ENCODE results near the gene TIMP2.
"Not testable (repeated sequence)": the region's sequence is repeated elsewhere in the genome, so short reads cannot be mapped to it uniquely, and the experiment has no call there.

Gene TIMP2

DNA sequence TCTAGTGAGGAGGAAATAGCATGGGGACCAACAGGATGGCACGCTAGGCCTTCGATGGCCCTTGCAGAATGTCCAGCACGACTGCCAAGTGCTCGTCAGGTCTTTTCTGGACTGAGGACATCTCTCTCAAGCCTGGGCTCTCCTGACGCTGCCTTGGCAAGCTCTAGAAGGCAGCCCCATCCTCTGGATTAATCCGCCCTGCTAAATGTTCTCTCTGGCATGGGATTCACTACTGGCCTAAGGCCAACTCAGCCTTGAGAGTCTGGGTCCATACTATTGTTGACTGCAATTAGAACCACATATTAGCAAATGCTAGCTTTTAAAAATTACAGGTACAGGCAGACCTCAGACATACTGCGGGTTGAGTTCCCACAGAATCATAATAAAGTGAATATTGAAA, 19.6 kb downstream of the TIMP2 start:
- no peak for DNase-seq (ENCODE audit: low read depth in 2 of 2)

GRCh38 chr17:78905116-78905515, 20.1 kb downstream of the TIMP2 start:
- no peak for DNase-seq (ENCODE audit: low read depth in 2 of 2)

GRCh38 chr17:78904371-78904770, 20.8 kb downstream of the TIMP2 start:
- DNase-seq (ENCODE audit: low read depth in 2 of 2) = no peak

GRCh38 chr17:78903101-78903779, 21.9 kb downstream of the TIMP2 start, which contains the start of gene CEP295NL:
TSS of gene CEP295NL (minus strand) at chr17:78903201. CDS start at chr17:78901828, 1,373 bp downstream.
- DNase-seq (ENCODE audit: low read depth in 2 of 2) = peak in 1 of 2 donors; percentile 19

DNA sequence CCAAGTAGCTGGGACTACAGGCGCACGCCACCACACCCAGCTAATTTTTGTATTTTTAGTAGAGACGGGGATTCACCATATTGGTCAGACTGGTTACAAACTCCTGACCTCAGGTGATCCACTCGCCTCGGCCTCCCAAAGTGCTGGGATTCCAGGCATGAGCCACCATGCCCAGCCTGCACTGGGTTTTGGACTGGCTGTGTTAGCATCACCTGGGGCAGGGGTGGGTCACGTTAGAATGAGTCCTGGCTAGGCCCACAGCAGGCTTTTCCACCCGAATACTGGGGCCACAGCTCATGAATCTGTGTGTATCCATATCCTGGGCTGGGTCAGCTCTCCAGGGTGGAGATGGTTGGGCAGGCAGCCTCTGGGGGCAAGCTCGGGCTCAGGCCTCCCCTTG, 23.0 kb downstream of the TIMP2 start:
- not testable (repeated sequence) for DNase-seq (ENCODE audit: low read depth in 2 of 2)

- no peak for DNase-seq (ENCODE audit: low read depth in 2 of 2)
Measured at GRCh38 chr17:78901806-78902205, 23.4 kb downstream of the TIMP2 start.

DNA sequence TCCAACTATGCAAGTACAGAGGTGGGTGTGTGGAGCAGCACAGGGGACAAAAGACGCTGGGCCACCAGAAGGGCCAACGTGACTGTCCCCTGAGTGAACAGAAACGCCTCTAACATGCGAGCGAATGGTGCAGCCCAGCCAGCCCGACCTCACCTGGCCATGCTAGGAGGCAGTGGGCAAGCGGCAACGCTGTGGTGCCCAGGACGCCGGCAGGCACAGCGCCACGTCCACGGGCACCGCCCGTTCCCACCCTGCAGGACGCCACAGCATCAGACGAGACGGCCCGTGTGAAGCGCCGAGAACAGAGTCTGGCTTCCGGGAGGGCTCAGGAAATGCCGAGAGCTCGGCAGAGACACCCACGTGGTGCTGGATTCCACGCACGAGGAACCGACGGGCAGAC, 24.4 kb downstream of the TIMP2 start:
- no peak for DNase-seq (ENCODE audit: low read depth in 2 of 2)

- no peak for DNase-seq (ENCODE audit: low read depth in 2 of 2)
Measured at GRCh38 chr17:78899361-78900260, 25.6 kb downstream of the TIMP2 start.

DNA sequence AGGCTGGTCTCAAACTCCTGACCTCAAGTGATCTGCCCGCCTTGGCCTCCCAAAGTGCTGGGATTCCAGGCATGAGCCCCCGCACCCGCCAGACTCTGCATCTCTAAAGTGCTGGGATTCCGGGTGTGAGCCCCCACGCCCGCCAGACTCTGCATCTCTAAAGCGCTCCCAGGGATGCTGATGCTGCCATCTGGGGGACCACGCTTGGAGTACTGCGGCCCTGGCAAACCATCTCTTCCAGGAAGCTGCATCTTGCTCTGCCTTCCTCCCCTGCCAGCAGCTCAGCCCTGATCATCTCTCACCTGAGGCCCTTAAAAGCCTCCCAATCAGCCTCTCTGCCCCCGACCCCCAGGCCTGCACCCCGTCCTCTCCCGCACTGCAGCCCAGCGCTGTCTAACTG, 26.2 kb downstream of the TIMP2 start:
- DNase-seq (ENCODE audit: low read depth in 2 of 2) = no peak

GRCh38 chr17:78898075-78898836, 26.9 kb downstream of the TIMP2 start:
- DNase-seq (ENCODE audit: low read depth in 2 of 2) = no peak

DNA sequence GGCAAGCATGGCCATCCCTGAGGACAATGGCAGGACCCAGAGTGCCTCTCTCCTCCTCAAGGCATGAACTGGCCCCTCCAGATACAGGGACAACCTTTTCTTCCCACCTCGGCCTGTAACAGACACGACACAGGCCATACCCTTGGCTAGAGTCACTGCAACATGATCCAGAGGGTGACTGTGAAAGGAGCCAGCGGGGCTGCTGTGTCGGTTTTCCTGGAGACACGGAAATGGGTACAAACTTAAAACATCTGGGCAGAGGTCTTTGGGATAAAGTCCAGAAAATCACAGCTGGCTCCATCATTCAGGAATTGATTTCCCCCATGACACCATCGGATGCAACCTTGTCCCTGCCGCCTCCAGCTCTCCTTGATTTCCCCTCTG, 27.5 kb downstream of the TIMP2 start:
- no peak for DNase-seq (ENCODE audit: low read depth in 2 of 2)

DNA sequence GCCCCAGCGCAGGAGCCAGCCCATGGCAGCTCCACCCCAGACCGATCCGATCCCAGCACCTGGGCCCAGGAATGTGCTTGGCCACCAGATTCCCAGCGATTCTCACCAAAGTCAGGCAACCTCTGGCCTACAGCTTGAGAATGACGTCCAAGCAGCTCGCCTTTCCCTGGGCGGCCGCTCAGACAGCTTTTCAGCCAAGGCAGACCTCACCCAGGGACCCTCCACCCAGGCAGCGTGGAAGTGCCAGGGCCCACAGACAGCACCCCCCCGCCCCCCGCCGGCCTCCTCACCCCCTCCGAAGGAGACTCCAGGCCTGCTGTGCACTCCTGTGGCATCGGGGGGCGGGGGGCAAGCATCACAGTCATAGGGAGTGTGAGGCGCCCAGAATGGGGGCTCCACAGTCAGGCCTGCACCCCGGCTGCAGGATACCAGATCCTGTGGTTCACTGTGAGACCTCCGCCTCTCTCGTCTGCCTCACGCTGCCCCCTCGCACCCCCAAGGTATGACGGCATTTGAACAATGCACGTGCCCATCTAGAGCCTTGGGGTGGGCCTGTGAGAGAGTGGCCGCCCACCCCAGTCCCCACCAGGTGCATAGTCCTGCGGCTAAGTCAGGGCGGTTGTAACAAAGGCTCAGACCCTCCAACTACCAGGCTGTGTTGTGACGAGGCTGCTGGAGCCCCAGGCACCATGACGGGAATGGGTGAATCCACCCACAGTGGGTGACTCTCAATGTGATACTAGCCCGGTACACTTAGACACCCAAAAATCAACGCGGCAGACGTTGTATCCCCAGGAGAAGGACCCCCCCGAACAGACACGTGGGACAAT, 28.1 kb downstream of the TIMP2 start:
- DNase-seq (ENCODE audit: low read depth in 2 of 2) = no peak

- no peak for DNase-seq (ENCODE audit: low read depth in 2 of 2)
Measured at GRCh38 chr17:78896091-78896833, 28.9 kb downstream of the TIMP2 start.

GRCh38 chr17:78895322-78895721, 29.9 kb downstream of the TIMP2 start:
- DNase-seq (ENCODE audit: low read depth in 2 of 2) = no peak

- no peak for DNase-seq (ENCODE audit: low read depth in 2 of 2)
Measured at GRCh38 chr17:78893684-78894083, 31.5 kb downstream of the TIMP2 start.

DNA sequence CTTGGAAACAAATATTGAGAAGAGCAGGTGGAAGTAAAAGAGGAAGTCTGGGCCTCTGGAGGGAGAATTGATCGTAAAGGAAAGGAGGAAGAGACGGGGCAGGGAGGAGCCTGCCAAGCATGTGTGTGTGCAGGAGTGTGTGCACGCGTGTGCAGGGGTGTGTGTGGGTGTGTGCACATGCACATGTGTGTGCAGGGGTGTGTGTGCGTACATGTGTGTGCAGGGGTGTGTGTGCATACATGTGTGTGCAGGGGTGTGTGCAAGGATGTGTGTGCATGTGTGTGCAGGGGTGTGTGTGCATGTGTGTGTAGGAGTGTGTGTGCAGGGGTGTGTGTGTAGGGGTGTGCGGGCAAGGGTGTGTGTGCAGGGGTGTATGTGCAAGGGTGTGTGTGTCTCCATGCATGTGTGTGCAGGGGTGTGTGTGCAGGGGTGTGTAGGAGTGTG, 32.2 kb downstream of the TIMP2 start:
- no peak for DNase-seq (ENCODE audit: low read depth in 2 of 2)

DNA sequence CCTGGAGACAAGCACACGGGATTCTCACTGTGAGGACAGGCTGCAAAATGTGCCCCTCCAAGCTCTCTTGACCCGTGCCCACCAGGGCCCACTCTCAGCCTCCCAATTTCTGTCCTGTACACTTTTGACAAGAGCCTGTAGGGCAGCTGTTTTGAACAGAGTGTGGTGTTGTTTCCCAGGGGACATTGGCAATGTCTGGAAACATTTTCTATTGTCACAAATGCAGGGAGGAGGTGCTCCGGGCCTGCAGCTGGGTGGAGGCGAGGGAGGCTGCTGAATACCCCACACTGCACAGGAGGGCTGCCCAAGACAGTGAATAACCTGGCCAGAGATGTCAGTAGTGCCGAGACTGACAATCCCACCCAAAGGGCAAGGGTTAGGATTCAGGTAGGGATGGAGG, 32.7 kb downstream of the TIMP2 start:
- DNase-seq (ENCODE audit: low read depth in 2 of 2) = no peak

DNA sequence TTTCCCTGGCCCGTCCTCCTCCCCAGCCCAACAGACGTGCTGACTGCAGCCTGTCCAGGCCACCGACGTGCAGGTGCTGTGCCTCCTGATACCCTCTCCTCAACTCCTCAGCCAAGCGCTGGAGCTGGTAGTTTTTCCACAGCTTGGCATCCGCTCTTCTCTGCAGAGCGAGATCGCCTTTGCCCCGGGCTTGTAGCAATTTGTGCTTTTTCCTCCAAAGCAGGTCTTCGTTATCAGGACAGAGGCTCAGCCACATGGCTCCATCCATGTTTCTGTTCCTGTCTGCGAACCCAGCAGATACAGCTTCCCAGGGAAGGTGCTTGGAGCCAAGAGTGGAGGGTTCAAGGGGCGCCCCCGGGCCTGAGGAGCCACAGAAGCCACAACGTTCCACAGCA, 33.1 kb downstream of the TIMP2 start:
- DNase-seq (ENCODE audit: low read depth in 2 of 2) = no peak

GRCh38 chr17:78891406-78892061, 33.7 kb downstream of the TIMP2 start:
- no peak for DNase-seq (ENCODE audit: low read depth in 2 of 2)

DNA sequence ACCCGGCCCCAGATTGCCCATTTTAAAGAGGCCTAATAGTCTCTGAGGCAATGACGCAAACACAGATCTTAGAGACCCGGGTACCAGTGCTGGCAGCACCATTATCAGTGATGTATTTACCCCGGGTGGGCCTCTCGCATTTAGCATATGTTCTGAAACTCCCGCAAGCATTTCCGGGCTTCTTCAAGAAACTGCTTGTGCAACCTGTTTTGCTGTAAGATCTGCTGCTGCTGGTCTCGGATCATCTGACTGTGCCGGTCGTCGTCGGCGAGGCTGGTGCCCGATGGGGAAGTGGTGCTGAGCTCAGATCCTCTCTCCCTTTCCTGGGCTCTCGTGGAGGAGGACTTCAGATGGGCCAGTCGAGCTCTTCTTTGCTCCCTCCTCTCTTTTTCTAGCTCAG, 34.7 kb downstream of the TIMP2 start:
- peak; percentile 30 to 42 for DNase-seq (ENCODE audit: low read depth in 2 of 2)

All from stimulated activated CD4-positive, alpha-beta T cell treated with anti-CD3 and anti-CD28 coated beads, Interleukin-15, amount 100 ng/mL, for 48 hours (primary cell).